Embryonic facial prominence (tissue), 1 donor: ENCODE data around the gene FBLN2.
"Not testable (repeated sequence)": the region's sequence is repeated elsewhere in the genome, so short reads cannot be mapped to it uniquely, and the experiment has no call there.

Experiments
- DNase-seq: peaks from one replicate; pipeline ENCODE4 v3.0.0-alpha.2; 2016; ENCODE audit errors: extremely low spot score

The FBLN2 gene

GRCh38 chr3:13548696-13549622 is at the start of gene FBLN2:
Gene FBLN2, plus strand, starts transcription at chr3:13549125. Its CDS starts 21,231 bp downstream, at chr3:13570356.
- no peak for DNase-seq

- not testable (repeated sequence) for DNase-seq
These were observed 49.7 kb upstream of the FBLN2 start for GRCh38 chr3:13499246-13499645.

- no peak for DNase-seq
These were observed 48.6 kb upstream of the FBLN2 start for GRCh38 chr3:13500133-13500885.

- no peak for DNase-seq
These were observed 47.9 kb upstream of the FBLN2 start for GRCh38 chr3:13501056-13501455.

- DNase-seq = no peak
These were observed 47.4 kb upstream of the FBLN2 start for GRCh38 chr3:13501521-13501920.

GRCh38 chr3:13501958-13502790 is 46.8 kb upstream of the FBLN2 start:
- DNase-seq = no peak

GRCh38 chr3:13502791-13503060 is 46.2 kb upstream of the FBLN2 start:
- DNase-seq = no peak

- DNase-seq = no peak
These were observed 44.6 kb upstream of the FBLN2 start for GRCh38 chr3:13504161-13504831.

- no peak for DNase-seq
These were observed 43.5 kb upstream of the FBLN2 start for GRCh38 chr3:13505147-13506130.

GRCh38 chr3:13506239-13506638 is 42.7 kb upstream of the FBLN2 start:
- no peak for DNase-seq

- DNase-seq = no peak
These were observed 42.2 kb upstream of the FBLN2 start for GRCh38 chr3:13506680-13507079.

GRCh38 chr3:13507247-13507569 is 41.7 kb upstream of the FBLN2 start:
- DNase-seq = no peak

GRCh38 chr3:13507570-13508339 is 41.2 kb upstream of the FBLN2 start:
- no peak for DNase-seq

GRCh38 chr3:13508496-13508895 is 40.4 kb upstream of the FBLN2 start:
- DNase-seq = no peak

GRCh38 chr3:13509059-13509815 is 39.7 kb upstream of the FBLN2 start:
- DNase-seq = no peak

GRCh38 chr3:13509816-13510192 is 39.1 kb upstream of the FBLN2 start:
- no peak for DNase-seq

GRCh38 chr3:13512451-13512850 is 36.5 kb upstream of the FBLN2 start:
- DNase-seq = no peak

- DNase-seq = peak; percentile 80
These were observed 35.6 kb upstream of the FBLN2 start for GRCh38 chr3:13513051-13513912.
